ENCODE measurements around the gene WWC2.

WWC2 gene

DNA sequence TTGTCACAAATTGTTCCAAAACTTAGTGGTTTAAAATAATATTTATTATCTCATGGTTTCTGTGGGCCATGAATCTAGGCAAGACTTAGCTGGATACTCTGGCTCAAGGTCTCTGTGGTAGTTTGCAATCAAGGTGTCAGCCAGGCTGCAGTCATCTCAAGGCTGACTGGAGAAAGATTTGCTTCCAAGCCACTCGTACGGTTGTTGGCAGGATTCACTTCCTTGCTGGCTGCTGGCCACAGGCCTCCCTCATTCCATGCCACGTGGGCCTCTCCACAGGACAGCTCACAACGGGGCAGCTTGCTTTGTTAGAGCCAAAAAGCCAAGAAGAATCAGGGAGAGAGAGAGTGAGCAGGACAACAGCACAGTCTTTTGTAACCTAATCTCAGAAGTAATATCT is 101.4 kb downstream of the WWC2 start:
- no peak for DNase-seq (ENCODE audit: low read depth in 2 of 2, low spot score in 1 of 2)

DNA sequence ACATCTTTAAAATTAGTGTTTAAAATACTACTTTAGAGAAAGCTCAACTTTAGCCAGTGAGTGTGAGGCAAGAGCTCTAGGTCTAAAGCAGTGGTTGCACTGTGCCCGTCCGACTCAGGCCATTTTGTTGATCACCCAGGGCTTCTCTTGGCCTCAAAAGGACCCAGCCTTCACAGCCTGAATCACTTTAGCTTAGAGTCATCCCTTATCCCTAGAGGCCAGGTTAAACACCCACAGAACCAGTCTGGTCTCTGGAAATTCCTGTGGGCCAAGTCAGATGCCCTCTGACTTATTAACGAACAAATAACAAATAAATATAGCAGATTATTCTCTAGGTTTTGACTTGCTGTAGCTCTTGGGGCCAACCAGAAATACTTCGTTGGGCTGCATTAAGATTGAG is 102.3 kb downstream of the WWC2 start:
- DNase-seq (ENCODE audit: low read depth in 2 of 2, low spot score in 1 of 2): no peak

DNA sequence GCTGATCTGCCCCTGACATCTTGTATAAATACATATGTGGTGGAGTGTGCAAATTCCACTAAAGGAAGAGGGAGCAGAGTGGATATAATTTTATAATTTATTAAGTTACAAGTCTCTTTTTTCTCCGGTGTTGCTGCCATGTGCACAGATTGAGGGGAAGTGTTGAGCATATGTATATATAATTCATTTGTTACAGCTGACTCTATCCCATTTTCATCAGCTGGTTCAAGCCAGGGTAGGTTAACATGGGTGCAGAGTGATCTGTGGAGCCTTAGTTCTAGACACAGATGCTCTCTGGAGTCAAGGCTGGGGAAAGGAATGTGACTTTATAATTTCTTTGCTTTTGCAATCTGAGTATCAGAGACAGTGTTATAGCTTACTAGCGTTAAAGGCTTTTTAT is 103.5 kb downstream of the WWC2 start:
- no peak for DNase-seq (ENCODE audit: low read depth in 2 of 2, low spot score in 1 of 2)

DNA sequence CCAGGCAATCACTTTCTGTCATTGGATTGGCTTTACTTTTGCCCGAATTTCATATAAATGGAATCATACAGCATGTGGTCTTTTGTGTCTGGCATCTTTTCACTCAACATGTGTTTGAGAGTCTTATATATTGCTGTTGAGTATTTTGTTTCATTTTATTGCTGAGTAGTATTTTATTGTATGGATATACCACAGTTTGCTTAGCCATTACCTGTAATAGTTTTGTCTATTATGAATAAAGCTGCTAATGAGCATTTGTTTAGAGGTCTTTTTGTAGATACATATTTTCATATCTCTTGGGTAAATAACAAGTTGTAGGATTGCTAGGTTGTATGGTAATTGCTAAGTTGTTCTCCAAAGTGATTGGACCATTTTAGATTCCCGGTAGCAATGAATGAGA is 105.7 kb downstream of the WWC2 start:
- no peak for DNase-seq (ENCODE audit: low read depth in 2 of 2, low spot score in 1 of 2)

DNA sequence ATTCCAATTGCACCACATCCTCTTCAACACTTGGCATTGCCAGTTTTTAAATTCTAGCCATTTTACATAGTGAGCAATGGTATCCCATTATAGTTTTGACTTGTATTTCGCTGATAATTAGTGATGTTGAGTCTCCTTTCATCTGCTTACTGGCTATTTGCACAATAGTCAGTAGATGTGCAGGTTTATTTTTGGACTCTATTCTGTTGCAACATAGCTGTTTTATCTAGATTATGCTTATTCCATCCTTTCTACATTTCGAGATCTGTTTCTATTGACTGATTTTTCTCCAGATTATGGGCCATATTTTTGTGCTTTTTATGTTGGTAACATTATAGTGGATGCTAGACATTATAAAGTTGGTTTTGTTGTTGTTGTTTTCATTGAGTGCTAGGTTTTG is 106.1 kb downstream of the WWC2 start:
- DNase-seq (ENCODE audit: low read depth in 2 of 2, low spot score in 1 of 2): no peak

DNA sequence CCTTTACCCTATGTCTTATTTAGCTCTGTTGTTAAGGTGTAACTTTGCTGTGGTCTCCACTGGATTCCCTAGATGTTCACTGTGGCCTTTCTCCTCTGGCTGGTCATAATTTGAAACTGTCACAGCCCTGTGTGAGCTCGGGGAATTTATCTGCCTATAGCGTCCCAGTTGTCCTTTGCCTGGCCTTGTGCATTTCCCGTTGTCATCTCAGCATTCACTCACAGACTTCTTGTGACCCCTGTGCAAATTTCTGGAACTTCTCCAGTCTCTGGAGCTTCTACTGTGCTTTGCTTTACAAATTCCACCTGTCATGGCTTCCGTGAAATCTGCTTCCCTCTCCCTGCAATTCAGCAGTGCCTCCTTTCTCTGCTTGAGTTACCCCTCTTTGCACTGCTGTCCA is 106.7 kb downstream of the WWC2 start:
- DNase-seq (ENCODE audit: low read depth in 2 of 2, low spot score in 1 of 2): no peak

DNA sequence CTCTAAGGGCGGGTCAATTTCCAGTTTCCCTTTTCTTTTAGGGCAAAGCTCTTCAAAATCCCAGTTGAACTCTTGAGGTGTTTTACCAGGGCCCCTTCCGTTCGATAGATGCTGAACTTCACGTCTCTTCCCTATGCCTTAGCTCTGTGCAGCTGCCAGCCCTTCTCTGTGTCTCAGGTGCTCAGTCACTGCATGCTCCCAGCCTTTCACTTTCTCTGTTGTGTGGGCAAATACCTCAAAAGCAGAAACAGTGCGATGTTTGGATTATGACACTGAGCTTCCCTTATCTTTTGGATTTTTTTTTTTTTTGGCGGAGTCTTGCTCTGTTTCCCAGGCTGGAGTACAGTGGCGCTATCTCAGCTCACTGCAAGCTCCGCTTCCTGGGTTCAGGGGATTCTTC is 112.5 kb downstream of the WWC2 start:
- DNase-seq (ENCODE audit: low read depth in 2 of 2, low spot score in 1 of 2): no peak

DNA sequence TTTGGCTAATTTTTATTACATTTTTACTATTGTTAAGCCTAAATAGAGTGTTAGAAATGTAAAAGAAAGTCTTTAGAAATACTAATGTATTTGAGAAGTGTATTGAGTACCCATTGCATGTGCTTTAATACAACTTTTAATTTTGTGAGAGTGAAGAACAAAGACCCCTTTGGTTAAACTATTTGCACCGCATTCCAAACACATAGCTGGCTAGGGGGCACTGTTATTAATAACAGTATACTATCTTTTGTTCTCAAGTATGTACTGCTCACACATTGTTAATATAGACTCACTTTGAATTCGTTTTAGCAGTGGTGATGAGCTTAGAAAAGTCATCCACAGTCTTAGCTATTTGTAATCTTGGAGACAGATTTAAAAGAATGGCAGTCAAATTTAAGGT is 114.9 kb downstream of the WWC2 start:
- DNase-seq (ENCODE audit: low read depth in 2 of 2, low spot score in 1 of 2): no peak

DNA sequence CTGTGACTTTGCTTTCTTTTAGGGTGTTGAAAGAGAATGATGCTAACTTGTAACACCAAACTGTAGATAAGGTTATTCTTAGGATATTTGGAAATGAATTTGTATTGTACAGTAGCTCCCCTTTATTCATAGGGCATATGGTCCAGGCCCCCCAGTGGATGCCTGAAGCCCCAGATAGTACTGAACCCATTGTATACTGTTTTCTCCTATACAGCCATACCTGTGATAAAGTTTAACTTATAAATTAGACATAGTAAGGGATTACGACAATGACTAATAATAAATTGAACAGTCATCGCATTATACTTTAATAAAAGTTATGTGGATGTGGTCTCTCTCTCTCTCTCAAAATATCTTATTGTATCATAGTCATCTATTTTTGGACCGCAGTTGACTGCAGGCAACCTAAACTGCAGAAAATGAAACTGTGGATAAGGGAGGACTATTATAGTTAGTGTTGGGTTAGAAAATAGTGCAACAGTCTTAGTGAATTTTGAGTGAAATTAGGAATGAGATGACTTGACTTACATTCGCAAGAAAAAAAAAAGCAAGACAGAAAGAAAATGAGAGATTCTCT is 115.9 kb downstream of the WWC2 start:
- DNase-seq (ENCODE audit: low read depth in 2 of 2, low spot score in 1 of 2): no peak

DNA sequence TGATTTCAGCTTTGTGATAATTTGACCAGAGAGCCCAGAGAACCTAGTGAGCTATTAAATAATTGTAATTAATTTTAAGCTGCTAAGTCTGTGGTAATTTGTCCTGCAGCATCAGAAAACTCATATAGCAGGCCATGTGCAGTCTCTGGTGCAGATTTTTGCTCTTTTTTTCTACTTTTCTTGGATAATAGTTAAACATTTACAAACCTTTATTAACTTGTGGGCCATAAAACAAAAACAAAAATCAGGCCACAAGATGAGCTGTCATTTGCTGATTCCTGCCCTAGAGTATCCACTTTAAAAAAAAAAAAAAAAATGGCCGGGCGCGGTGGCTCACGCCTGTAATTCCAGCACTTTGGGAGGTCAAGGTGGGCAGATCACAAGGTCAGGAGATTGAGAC is 121.2 kb downstream of the WWC2 start:
- no peak for DNase-seq (ENCODE audit: low read depth in 2 of 2, low spot score in 1 of 2)

DNA sequence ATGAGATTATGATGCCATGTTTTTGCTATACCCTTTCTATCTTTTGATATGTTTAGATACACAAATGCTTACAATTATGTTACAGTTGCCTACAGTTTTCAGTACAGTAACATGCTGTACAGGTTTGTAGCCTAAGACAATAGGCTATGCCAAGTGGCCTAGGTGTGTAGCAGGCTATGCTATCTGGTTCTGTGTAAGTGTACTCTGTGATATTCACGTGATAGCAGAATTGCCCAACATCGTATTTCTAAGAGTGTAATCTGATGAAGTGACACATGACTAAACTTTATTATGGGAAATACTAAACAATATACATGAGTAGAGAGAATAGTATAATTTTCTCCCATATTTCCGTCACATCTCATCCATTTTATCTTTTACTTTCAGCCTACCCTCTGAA is 124.0 kb downstream of the WWC2 start:
- no peak for DNase-seq (ENCODE audit: low read depth in 2 of 2, low spot score in 1 of 2)

DNA sequence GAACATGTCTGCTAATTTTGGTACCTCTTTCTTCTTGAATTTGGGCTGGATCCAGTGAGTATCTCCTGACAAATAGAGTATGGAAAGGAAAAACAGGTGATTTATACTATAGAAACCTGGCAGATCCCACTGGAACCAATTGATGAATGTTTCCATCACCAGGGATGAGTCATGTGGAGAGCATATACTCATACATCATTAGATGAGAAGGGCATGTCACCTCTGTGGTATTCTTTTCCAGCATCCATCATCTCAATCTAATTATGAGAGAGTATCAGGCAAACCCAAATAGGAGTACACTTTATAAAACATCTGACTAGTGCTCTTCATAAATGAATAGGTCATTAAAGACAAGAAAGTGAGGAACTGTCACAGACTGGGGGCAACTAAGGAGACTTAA is 130.3 kb downstream of the WWC2 start:
- DNase-seq (ENCODE audit: low read depth in 2 of 2, low spot score in 1 of 2): no peak

DNA sequence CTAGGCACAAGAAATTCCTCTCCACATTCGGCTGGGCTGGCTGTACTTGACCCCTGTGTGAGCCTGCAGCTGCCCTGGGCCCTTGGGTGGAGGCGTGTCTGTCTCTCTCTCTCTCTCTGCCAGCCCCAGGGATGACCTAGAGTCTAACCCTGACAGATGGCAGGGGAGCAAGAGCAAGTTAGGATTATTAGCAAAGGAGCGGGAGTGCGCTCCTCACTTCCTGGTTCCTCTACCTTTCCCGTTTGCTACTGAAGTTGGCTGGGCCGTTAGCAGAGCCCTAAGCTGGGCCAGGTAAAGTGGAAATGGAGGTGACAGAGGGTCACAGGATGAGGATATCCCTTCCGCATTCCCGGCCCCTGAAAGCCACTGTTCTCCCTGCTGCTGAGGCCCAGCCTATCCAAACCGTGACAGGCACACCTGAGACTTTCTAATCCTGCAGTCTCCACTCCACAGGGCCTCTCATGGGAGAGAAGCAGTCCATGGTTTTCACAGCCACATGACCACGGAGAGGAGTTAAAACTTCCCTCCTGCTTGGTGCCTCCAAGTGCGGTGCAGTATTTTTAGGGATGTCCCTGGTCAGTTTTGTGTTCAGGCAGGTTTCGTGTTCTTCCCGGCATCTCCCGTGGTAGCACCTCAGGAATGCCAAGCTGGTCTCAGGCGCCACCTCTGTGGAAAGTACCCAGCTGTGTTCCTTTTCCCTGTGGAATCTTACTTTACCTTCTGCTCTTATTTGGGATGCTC is 141.7 kb downstream of the WWC2 start:
- DNase-seq (ENCODE audit: low read depth in 2 of 2, low spot score in 1 of 2): no peak

DNA sequence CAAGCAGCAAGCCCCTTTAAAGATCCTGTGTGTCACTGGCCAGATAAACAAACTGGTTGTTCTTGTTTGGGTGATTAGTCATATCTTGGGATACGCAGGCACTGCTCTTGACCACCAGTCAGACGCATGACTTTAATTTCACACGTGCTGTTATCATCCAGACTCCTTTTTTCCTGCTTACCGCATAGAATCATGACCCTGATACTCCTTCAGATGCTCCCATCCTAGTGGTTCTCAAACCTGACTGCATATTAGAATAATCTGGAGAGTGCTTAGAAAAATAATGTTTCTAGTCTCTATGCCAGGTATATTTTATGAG is 142.2 kb downstream of the WWC2 start:
- DNase-seq (ENCODE audit: low read depth in 2 of 2, low spot score in 1 of 2): no peak

DNA sequence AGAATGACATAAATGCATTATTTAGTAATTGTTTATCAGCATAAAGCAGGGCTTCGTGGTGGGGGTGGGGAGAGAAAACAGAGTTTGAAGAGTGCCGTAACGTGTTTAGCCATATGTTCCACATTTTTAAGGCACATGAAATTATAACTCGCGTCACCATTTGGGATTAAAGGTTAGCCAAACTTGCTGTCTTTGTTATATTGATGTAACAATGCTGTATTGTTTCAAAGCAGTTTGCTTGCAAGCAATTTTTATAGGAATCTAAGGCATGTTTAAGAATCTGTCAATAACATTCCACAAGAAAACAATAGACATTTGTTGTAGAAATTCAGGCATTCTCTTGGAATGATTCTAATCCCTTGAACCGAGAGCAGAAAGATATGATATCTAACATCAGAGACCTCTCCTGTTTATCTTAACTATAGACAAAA is 142.7 kb downstream of the WWC2 start:
- DNase-seq (ENCODE audit: low read depth in 2 of 2, low spot score in 1 of 2): no peak

DNA sequence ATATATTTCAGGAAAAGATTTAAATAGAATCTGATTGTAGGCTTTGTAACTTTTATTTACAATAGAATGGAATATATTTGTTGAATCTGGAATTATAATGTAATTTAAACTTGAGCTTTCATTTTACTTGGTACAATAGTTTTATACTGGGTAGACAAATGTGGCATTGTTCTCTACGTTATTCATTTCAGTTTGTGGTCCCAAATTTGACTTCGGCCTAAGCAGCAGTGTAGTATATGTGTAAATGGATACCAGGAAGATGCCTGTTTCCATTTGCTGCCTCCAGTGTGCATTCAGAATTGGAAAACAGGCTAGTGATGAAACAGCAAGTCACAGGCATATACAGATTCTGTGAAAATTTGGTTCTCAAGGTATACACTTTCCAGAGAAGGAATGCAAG is 143.2 kb downstream of the WWC2 start:
- no peak for DNase-seq (ENCODE audit: low read depth in 2 of 2, low spot score in 1 of 2)

DNA sequence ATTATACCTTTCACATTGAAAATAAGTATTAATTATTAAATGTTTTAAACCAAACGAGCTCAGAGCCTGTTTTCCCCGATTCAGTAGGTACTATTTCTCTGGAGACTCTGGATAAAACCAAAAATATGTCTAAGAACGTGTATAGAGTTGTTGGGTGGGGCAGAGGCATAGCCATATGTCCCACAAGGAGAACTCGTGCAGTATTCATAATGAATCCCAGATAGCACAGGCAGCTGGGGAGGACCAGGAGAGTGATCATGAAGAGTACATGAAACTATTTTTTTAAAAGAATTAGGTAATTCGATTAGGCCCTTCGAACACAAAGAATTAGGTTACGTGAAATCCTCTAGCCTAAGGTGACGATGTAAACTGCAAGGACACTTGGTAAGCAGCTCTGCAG is 145.0 kb downstream of the WWC2 start:
- DNase-seq (ENCODE audit: low read depth in 2 of 2, low spot score in 1 of 2): no peak

DNA sequence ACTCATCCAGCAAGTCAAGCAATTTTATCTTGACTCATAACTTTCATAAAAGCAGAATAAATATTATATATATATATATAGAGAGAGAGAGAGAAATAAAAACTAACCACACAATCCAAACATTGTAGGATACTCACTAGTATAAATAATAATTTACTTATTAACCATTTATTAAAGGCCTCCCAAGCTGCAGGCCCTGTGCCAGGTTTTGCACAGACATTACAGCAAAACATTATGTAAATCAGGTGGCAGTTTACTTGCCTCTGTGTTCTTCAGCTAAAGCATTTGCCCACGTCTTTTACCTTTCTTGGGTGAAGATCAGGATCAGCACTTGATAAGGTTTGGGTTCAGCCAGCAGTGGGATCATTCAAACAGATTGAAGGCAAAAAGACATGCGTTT is 145.4 kb downstream of the WWC2 start:
- no peak for DNase-seq (ENCODE audit: low read depth in 2 of 2, low spot score in 1 of 2)

DNA sequence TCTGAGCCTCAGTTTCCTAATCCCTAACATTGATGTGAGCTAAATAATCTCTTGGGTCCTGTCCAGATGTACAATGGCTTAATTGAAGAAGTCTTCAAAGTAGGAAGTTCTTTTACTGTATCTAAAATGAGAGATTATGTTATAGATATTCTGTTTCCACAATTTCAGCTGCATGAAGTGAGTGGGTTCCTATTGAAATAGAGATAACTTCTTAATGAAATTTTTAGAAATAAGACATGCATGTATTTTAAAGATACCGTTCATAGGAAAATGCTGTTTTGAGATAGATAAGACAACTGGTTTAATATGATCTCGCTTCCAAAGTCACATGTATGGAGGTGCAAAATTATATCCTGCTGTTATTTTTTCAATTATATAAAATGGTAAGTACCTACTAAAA is 149.1 kb downstream of the WWC2 start:
- DNase-seq (ENCODE audit: low read depth in 2 of 2, low spot score in 1 of 2): no peak

DNA sequence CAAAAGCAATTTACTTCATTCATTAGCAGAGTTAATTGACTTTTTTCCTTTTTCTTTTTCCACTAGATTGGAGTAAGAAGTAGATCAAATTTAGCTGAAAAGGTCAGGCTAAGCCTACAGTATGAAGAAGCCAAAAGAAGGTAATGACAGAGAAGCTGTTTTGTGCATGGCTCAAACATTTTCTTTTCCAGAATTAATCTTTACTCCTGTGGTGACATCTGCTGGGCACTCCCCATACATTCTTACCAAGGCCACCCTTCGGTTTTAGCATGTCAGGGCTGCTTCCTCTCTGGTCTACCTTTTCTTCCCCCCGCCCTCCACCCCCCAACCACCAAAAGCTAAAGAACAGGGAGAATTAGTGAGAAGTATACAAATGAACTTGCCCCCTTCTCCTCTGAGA is 150.8 kb downstream of the WWC2 start:
- no peak for DNase-seq (ENCODE audit: low read depth in 2 of 2, low spot score in 1 of 2)

DNA sequence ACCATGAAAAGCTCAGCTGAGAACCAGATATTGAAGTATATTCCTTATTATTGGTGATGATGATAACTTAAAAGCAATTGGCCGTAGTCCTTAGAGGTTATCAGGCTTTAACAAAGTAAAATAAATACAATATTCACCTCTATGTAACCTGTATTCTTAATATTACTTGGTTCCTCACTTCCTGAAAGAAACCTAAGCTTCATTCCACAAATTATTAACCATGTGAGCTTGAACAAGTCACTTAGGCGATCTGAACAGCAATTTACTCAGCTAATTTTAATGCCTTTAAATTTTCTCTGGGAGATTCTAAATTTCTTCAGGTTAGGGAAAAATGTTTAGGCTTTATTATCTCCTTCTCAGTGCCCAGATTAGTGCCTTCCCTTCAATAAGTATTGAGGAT is 151.8 kb downstream of the WWC2 start:
- no peak for DNase-seq (ENCODE audit: low read depth in 2 of 2, low spot score in 1 of 2)

DNA sequence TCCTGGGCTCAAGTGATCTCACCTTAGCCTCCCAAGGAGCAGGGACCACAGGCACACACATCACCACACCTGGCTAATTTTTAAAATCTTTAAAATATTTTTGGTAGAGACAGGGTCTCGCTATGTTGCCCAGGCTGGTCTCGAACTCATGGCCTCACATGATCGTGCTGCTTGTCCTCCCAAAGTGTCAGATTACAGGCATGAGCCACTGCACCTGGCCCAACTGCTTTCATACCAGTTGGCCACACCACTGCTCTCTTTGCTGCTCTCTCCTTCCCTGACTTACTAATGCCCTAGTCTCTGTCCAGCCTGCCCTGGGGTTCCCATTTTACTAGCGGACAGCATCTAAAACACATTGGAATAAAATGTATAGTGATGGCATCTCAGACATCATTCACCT is 153.9 kb downstream of the WWC2 start:
- no peak for DNase-seq (ENCODE audit: low read depth in 2 of 2, low spot score in 1 of 2)

DNA sequence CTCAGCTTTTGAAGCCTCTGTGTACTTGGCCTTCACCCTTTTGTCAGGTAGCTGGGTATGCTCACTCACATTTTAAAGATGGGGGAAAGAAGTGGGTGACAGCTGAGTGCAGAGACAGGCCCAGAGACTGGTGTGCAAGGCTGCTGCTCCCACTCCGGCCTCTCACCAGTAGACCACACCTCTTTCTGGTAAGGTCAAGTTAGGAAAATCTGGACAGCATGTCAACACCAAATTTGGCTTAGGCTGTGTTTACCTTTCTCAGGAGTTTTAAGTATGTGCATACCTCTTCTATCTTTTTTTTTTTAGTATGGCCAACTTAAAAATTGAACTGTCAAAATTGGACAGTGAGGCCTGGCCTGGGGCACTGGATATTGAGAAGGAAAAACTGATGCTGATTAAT is 154.4 kb downstream of the WWC2 start:
- no peak for DNase-seq (ENCODE audit: low read depth in 2 of 2, low spot score in 1 of 2)

DNA sequence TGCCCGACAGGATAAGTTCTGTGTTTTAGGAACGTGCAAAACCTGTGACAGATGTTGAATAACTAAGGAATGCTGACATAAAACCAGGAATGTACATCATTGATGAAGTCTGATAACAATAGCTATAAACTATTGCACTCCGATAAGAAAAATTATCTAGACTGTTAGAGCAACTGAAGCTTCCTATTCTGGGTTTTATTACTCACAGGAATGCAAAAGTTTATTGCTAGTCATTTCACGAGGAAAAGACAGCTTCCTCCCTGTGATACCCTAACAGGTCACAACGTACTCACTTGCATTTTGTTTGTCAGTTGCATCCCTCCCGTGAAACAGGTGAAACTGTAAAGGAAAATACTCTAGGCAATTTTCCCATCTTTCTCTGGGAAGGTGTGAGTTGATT is 155.1 kb downstream of the WWC2 start:
- no peak for DNase-seq (ENCODE audit: low read depth in 2 of 2, low spot score in 1 of 2)
